Stomach (tissue), 9 donors: ENCODE data around the gene LSM12. TPM values are rescaled to one million over a fixed set of nuclear protein-coding genes. Genes with fewer than 3 reads are reported as not detected.
"Not testable (repeated sequence)": the region's sequence is repeated elsewhere in the genome, so short reads cannot be mapped to it uniquely, and the experiment has no call there.

Source experiments
- DNase-seq, 2 donors: peaks; one replicate each; pipeline versions ENCODE4 v3.0.0 to v3.0.0-alpha.2; 2013 to 2019
- H3K27ac ChIP-seq, 5 donors: fragments of 200-600 bp in 4 of 5; sonication (generic) in 4 of 5; one replicate each; pipeline ENCODE4 v1.5.1; 2013 to 2019; ENCODE audit warnings: mild to moderate bottlenecking in 1 of 5, moderate library complexity in 1 of 5
- H3K27me3 ChIP-seq, 3 donors: fragments of 200-600 bp; sonication (generic); one replicate each; pipeline ENCODE4 v1.5.1; 2017 to 2019; ENCODE audit warnings: mixed run types in 1 of 3
- H3K36me3 ChIP-seq, 4 donors: fragments of 200-600 bp; sonication (generic); 1 replicate in 3 of 4; 2 replicates in 1 of 4; pipeline ENCODE4 v1.5.1; 2016 to 2019
- H3K4me1 ChIP-seq, 4 donors: fragments of 200-600 bp; sonication (generic); one replicate each; pipeline ENCODE4 v1.5.1; 2016 to 2019
- H3K4me3 ChIP-seq, 4 donors: fragments of 200-600 bp; sonication (generic) in 3 of 4; one replicate each; pipeline ENCODE4 v1.5.1; 2016 to 2019; ENCODE audit warnings: mild to moderate bottlenecking in 1 of 4
- H3K9me3 ChIP-seq, 4 donors: fragments of 200-600 bp; sonication (generic); one replicate each; pipeline ENCODE4 v1.5.1; 2016 to 2019
- EP300 ChIP-seq: sonication (generic); formaldehyde crosslinking; IDR thresholded peaks from one replicate; pipeline ENCODE4 v1.6.1; 2017; ENCODE audit warnings: antibody characterized with exemption
- POLR2A ChIP-seq, 4 donors: fragments of 450-650 bp; IDR thresholded peaks; one replicate each; pipeline ENCODE4 v1.6.1; 2016; ENCODE audit warnings: antibody characterized with exemption in 4 of 4, control low read depth in 2 of 4, mild to moderate bottlenecking in 1 of 4, moderate library complexity in 1 of 4
- POLR2AphosphoS5 ChIP-seq, 3 donors: sonication (generic); formaldehyde crosslinking; IDR thresholded peaks; one replicate each; pipeline ENCODE4 v1.6.1; 2016; ENCODE audit warnings: antibody characterized with exemption in 3 of 3
- WGBS, 5 donors: extraction: QIAGEN DNeasy Blood & Tissue Kit in 3 of 5; methylation state at CpG; one replicate each; pipeline versions ENCODE4 v1.1.5 to v1.1.7; 2013 to 2018; 5-methylcytosine and 5-hydroxymethylcytosine counted together
- intact Hi-C: fragments of 100-400 bp; cut with DNase I; formaldehyde crosslinking; loops from one replicate; pipeline ENCODE4 v1.15.1; 2023; ENCODE audit warnings: low total_unique reads
- polyA plus RNA-seq, 3 donors: library from polyadenylated mRNA; stranded (reverse); fragments of 200-250 nt; gene quantifications; one replicate each; pipeline ENCODE4 v1.2.3, GENCODE V29; 2013
- total RNA-seq, 5 donors: library from RNA; depleted of rRNA; stranded (reverse); fragments of >200 nt; gene quantifications; one replicate each; pipeline versions ENCODE4 v1.1.0 to v1.2.3, GENCODE V29; 2014 to 2016
- TF ChIP-seq, protein P1 (sequence below), 7 experiments: fragments of 450-650 bp in 4 of 7; fragments of 200-600 bp in 3 of 7; sonication (generic) in 3 of 7; IDR thresholded peaks; one replicate each; pipeline ENCODE4 v1.5.1; 2016 to 2019; ENCODE audit warnings: antibody characterized with exemption in 7 of 7, control low read depth in 2 of 7, mild to moderate bottlenecking in 1 of 7
- donor health status: healthy with polysubstance abuse.
- donor health status: Bipolar disorder and iron deficiency.
- donor health status: healthy.

LSM12 gene
- total and polyA plus RNA-seq, 8 donors = 19.8 to 34.5 (median 30.2) TPM

DNA sequence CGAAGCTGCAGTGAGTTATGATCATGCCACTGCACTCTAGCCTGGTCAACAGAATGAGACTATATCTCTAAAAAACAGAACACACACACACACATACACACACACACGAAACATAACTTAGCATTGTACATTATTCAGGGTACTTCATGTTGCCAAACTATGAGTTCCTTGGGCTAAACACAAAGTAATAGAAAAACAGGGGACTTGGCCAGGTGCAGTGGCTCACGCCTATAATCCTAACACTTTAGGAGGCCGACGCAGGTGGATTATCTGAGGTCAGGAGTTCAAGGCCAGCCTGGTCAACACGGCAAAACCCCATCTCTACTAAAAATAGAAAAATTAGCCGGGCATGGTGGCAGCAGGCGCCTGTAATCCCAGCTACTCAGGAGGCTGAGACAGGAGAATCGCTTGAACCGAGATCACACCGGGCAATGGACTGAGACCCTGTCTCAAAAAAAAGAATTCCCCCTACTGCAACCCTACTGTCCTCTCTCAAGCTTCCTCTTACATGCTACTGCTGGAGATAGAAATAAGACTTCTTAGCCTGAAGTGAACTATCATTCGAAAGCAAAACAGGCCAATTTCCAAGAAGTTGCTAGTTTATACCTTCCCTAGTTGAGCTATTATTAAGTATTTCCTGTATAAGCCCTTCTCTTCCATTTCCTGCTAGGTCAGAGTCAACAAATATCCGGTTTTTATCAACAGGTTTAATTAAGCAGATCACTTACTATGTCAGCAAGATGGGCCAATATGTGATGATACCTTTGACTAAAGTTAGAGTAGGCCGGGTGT is 7.2 kb downstream of the LSM12 start:
- peaks cover under 1 to 42% (median 19%) of the 10 kb centered on the region in 4 donors for H3K4me1 ChIP-seq
- H3K27ac ChIP-seq = no peak overlapping the region
- peaks cover 31 to 94% (median 92%) of the 10 kb centered on the region in 4 donors for H3K36me3 ChIP-seq
- H3K27me3 ChIP-seq = no peaks in the 10 kb centered on the region
- 58 to 74% (median 71%) methylated on average over 14 of the region's 14 CpGs for WGBS, 5 donors
- intact Hi-C loops = no loop called here
- H3K4me3 ChIP-seq = no peak overlapping the region
- no peaks in the 10 kb centered on the region for H3K9me3 ChIP-seq
- DNase-seq = no peak
- TF ChIP-seq EP300 (no peak), POLR2AphosphoS5 (IDR thresholded peaks at IDR 0.05) (no peak), POLR2A (IDR thresholded peaks at IDR 0.05) (no peak)
- TF ChIP-seq, protein P1, sequence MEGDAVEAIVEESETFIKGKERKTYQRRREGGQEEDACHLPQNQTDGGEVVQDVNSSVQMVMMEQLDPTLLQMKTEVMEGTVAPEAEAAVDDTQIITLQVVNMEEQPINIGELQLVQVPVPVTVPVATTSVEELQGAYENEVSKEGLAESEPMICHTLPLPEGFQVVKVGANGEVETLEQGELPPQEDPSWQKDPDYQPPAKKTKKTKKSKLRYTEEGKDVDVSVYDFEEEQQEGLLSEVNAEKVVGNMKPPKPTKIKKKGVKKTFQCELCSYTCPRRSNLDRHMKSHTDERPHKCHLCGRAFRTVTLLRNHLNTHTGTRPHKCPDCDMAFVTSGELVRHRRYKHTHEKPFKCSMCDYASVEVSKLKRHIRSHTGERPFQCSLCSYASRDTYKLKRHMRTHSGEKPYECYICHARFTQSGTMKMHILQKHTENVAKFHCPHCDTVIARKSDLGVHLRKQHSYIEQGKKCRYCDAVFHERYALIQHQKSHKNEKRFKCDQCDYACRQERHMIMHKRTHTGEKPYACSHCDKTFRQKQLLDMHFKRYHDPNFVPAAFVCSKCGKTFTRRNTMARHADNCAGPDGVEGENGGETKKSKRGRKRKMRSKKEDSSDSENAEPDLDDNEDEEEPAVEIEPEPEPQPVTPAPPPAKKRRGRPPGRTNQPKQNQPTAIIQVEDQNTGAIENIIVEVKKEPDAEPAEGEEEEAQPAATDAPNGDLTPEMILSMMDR (IDR thresholded peaks at IDR 0.05) = no peak

DNA sequence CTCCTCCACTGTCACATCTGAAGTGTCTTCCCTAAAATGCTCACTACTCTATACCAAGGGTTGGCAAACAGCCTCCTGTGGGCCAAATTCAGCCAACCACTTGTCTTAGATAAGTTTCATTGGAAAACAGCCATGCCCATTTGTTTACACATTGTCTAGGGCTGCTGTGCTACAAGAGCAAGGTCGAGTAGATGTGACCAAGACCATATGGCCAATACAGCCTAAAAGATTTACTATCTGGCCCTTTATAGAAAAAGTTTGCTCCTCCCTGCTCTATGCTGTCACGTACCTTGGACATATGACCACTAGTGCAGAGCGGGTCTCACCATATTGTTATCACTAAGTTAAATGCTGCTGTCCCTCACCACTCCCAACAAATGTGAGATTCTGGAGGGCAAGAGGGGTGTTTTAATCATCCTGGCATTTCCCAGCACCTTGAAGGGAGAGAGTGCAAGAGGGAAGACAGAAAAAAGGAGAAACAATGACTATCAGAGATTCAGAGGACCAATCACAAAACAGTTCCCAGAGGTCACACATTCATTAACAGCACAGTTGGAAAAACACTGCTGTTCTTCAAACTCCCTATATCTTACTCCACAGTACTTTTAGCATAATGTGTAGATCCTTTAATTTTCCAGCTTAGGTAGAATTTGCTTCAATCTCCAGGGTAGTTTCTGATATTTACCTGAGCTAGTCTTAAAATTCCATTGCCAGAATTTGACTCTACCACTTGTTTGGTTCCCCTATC is 13.2 kb downstream of the LSM12 start:
- Histone ChIP-seq H3K36me3 (peaks cover 40 to 92% (median 86%) of the 10 kb centered on the region in 4 donors), H3K4me1 (peaks cover 5 to 24% (median 18%) of the 10 kb centered on the region in 4 donors), H3K4me3 (no peak overlapping the region), H3K9me3 (no peaks in the 10 kb centered on the region), H3K27ac (peak overlapping the region in 1 of 5 donors; percentile 11), H3K27me3 (no peaks in the 10 kb centered on the region)
- WGBS, 5 donors = 18 to 44% (median 41%) methylated on average over 3 of the region's 3 CpGs
- DNase-seq = peak in 1 of 2 donors; percentile 49
- TF ChIP-seq POLR2A (IDR thresholded peaks at IDR 0.05) (no peak), POLR2AphosphoS5 (IDR thresholded peaks at IDR 0.05) (peak in 1 of 3 donors; percentile 5), EP300 (no peak)
- TF ChIP-seq, protein P1 (IDR thresholded peaks at IDR 0.05) = no peak
- intact Hi-C loops = no loop called here

DNA sequence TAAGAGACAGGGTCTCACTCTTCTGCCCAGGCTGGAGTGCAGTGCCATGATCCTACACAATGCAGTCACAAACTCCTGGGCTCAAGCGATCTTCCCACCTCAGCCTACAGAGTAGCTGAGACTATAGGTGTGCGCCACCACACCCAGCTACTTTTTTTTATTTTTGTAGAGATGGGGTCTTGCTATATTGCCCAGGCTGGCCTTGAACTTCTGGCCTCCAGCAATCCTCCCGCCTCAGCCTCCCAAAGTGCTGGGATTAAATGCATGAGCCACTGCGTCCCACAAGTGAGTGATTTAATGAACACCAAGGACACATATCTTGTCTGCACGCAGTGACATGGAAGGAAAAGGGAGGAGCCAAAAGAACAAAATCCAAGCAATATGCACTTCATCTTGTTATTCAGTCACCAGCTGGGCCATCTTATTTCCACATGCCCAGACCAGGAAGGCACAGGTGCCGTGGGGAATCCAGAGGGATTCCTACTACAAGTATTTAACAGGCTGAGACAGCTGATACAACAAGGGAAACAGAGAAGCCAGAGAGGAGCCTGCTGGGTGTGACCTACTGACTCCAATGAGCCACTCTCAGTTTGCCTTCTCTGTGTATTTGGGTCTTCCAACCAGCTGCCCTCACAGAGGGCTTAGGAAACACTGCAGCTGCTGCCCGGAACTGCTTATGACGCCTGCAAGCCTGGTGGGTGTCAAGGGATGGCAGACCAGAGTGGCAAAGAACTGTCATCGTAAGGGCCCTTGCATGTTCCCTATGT is 17.0 kb downstream of the LSM12 start:
- intact Hi-C loops = loop anchor here (10.0 kb wide), 1 partner anchor 55 kb away; no protein-coding TSS in a partner anchor
- no peak for DNase-seq
- Histone ChIP-seq H3K4me3 (no peak overlapping the region), H3K4me1 (peaks cover 7 to 25% (median 16%) of the 10 kb centered on the region in 4 donors), H3K27me3 (no peaks in the 10 kb centered on the region), H3K9me3 (no peaks in the 10 kb centered on the region), H3K36me3 (peaks cover 48 to 90% (median 69%) of the 10 kb centered on the region in 4 donors), H3K27ac (no peak overlapping the region)
- WGBS, 5 donors = 94 to 98% (median 96%) methylated on average over 9 of the region's 9 CpGs
- no peak for TF ChIP-seq POLR2AphosphoS5 (IDR thresholded peaks at IDR 0.05)
- no peak for TF ChIP-seq EP300
- TF ChIP-seq, protein P1 (IDR thresholded peaks at IDR 0.05) = no peak
- TF ChIP-seq POLR2A (IDR thresholded peaks at IDR 0.05) = no peak

DNA sequence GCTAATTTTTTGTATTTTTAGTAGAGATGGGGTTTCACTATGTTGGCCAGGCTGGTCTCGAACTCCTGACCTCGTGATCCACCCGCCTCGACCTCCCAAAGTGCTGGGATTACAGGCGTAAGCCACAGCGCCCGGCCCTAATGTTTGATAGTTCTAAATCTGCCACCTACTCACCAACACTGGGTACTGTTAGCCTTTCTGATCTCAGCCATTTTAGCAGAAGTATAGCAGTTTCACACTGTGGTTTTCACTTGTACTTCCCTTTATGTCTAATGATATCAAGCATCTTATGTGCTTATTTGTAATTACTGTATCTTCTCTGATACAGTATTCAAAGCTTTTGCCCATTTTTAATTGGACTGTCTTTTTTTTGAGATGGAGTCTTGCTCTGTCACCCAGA is 19.6 kb downstream of the LSM12 start:
- not testable (repeated sequence) for H3K27me3 ChIP-seq, H3K27ac ChIP-seq, H3K9me3 ChIP-seq, H3K4me3 ChIP-seq, DNase-seq
- peaks cover 8 to 33% (median 17%) of the 10 kb centered on the region in 4 donors for H3K4me1 ChIP-seq
- 96 to 99% (median 97%) methylated on average over 7 of the region's 7 CpGs for WGBS, 5 donors
- H3K36me3 ChIP-seq = peaks cover 41 to 67% (median 52%) of the 10 kb centered on the region in 4 donors
- intact Hi-C loops = loop anchor here (10.0 kb wide), 1 partner anchor 58 kb away; no protein-coding TSS in a partner anchor
